HepG2 (cell line): ENCODE data around the gene GTF2I. TPM values are rescaled to one million over a fixed set of nuclear protein-coding genes. Genes with fewer than 3 reads are reported as not detected.

ENCODE experiments used
- ATAC-seq: fragments of 200-7000 bp; cut with Tn5 transposase; 3 replicates; pipeline ENCODE4 v1.9.1; 2020; ENCODE audit warnings: mild to moderate bottlenecking, moderate library complexity
- BruUV-seq: library from RNA; stranded (reverse); fragments of 400-500 nt; replicated peaks from 2 replicates; lab custom pipeline; 2021; lab: Mats Ljungman, UMichigan
- CTCF ChIA-PET: fragments of 300-600 bp; formaldehyde crosslinking; extraction: SDS; loops from one replicate; lab custom pipeline; 2021; ENCODE audit warnings: low total read pairs, inconsistent platforms, low intra/inter-chr PET ratio; lab: Yijun Ruan, JAX
- POLR2A ChIA-PET: fragments of 350-600 bp; sonication (Branson Sonifier 250); formaldehyde crosslinking; loops from one replicate; lab custom pipeline; 2020; ENCODE audit warnings: antibody characterized with exemption, inconsistent platforms; lab: Yijun Ruan, JAX
- DNase-seq: peaks from one replicate; pipeline ENCODE4 v3.0.0-alpha.2; 2015; ENCODE audit warnings: low spot score
- FAIRE-seq: peaks from 3 replicates; lab custom pipeline; 2011; peaks lifted over from hg19 to GRCh38; lab: Jason Lieb, UNC
- H2AFZ ChIP-seq: one replicate; pipeline ENCODE4 v1.6.1; 2011; ENCODE audit warnings: low read length, inconsistent platforms
- H3K27ac ChIP-seq: fragments of 300-600 bp; 3 replicates; pipeline ENCODE4 v1.8.0; 2011; ENCODE audit warnings: mixed run types, mild to moderate bottlenecking, mixed read lengths, low read length, inconsistent platforms; ENCODE audit not compliant: insufficient read depth; ENCODE audit errors: extremely low read length
- H3K27me3 ChIP-seq, 2 experiments: fragments of 200-600 bp in 1 of 2; 2 replicates in 1 of 2; 3 replicates in 1 of 2; pipeline versions ENCODE4 v1.6.0 to v1.8.0; 2011; ENCODE audit warnings: low read length in 2 of 2, mild to moderate bottlenecking in 2 of 2, moderate library complexity in 2 of 2, inconsistent platforms in 1 of 2; ENCODE audit not compliant: insufficient read depth in 2 of 2, control insufficient read depth in 1 of 2
- H3K36me3 ChIP-seq, 2 experiments: fragments of 200-600 bp in 1 of 2; replicated peaks in 1 of 2; 2 replicates in 1 of 2; 3 replicates in 1 of 2; pipeline versions ENCODE4 v1.5.1 to v1.8.0; 2011; ENCODE audit warnings: low read length in 2 of 2, inconsistent platforms in 1 of 2; ENCODE audit not compliant: insufficient read depth in 2 of 2, control insufficient read depth in 1 of 2
- H3K4me1 ChIP-seq: 2 replicates; pipeline ENCODE4 v1.5.1; 2012; ENCODE audit warnings: low read length, inconsistent platforms; ENCODE audit not compliant: insufficient read depth
- H3K4me2 ChIP-seq: 2 replicates; pipeline ENCODE4 v1.6.0; 2011; ENCODE audit warnings: low read depth, low read length, inconsistent platforms
- H3K4me3 ChIP-seq, 3 experiments: fragments of 200-600 bp in 1 of 3; sonication (generic), shearing (Covaris generic) in 1 of 3; replicated peaks in 1 of 3; 2 replicates each; pipeline ENCODE4 v1.5.1; 2011 to 2016; ENCODE audit warnings: low read length in 3 of 3, inconsistent platforms in 2 of 3, low read depth in 2 of 3, mild to moderate bottlenecking in 2 of 3, control low read depth in 1 of 3, mixed read lengths in 1 of 3; ENCODE audit not compliant: insufficient read depth in 1 of 3
- H3K79me2 ChIP-seq: one replicate; pipeline ENCODE4 v1.6.1; 2011; ENCODE audit warnings: low read length, inconsistent platforms; ENCODE audit not compliant: insufficient read depth
- H3K9ac ChIP-seq: 2 replicates; pipeline ENCODE4 v1.6.0; 2011; ENCODE audit warnings: mild to moderate bottlenecking, low read depth, low read length, inconsistent platforms; ENCODE audit not compliant: insufficient read depth
- H3K9me3 ChIP-seq: 2 replicates; pipeline ENCODE4 v1.5.1; 2012; ENCODE audit warnings: mild to moderate bottlenecking, low read length
- H4K20me1 ChIP-seq: 2 replicates; pipeline ENCODE4 v1.6.0; 2011; ENCODE audit warnings: inconsistent platforms, mild to moderate bottlenecking, low read length, moderate library complexity; ENCODE audit not compliant: insufficient read depth
- CEBPG ChIP-seq: IDR thresholded peaks from 2 replicates; pipeline ENCODE4 v1.6.1; 2016
- FOXC1 ChIP-seq: sonication (generic); formaldehyde crosslinking; IDR thresholded peaks from 2 replicates; pipeline ENCODE4 v1.8.0; 2022; ENCODE audit warnings: mild to moderate bottlenecking, missing genetic modification reagents, borderline replicate concordance
- GABPB1 ChIP-seq: IDR thresholded peaks from 2 replicates; pipeline ENCODE4 v1.6.1; 2016; ENCODE audit warnings: mild to moderate bottlenecking, missing genetic modification reagents, moderate library complexity, missing compliant biosample characterization
- HNRNPH1 ChIP-seq: fragments of 200-400 bp; formaldehyde crosslinking; optimal IDR thresholded peaks from 2 replicates; pipeline ENCODE3; 2017; ENCODE audit warnings: mild to moderate bottlenecking, low read depth, low read length
- HNRNPK ChIP-seq: fragments of 200-400 bp; formaldehyde crosslinking; IDR thresholded peaks from 2 replicates; pipeline ENCODE4 v1.6.1; 2018; ENCODE audit warnings: low read length, low read depth, moderate library complexity, mild to moderate bottlenecking; ENCODE audit not compliant: poor library complexity, severe bottlenecking
- HNRNPUL1 ChIP-seq: fragments of 200-400 bp; formaldehyde crosslinking; IDR thresholded peaks from 2 replicates; pipeline ENCODE4 v1.6.1; 2017; ENCODE audit warnings: low read depth, mild to moderate bottlenecking, low read length, moderate library complexity
- KAT8 ChIP-seq: IDR thresholded peaks from 2 replicates; pipeline ENCODE4 v1.6.1; 2016; ENCODE audit warnings: missing genetic modification reagents, missing compliant biosample characterization
- KDM3A ChIP-seq: IDR thresholded peaks from 2 replicates; pipeline ENCODE4 v1.6.1; 2018; ENCODE audit warnings: low read depth, missing compliant biosample characterization
- REPIN1 ChIP-seq: sonication (generic); formaldehyde crosslinking; IDR thresholded peaks from 2 replicates; pipeline ENCODE4 v1.8.0; 2022; ENCODE audit warnings: missing genetic modification reagents, low read depth, mild to moderate bottlenecking, borderline replicate concordance
- ZFY ChIP-seq: sonication (generic); formaldehyde crosslinking; IDR thresholded peaks from 2 replicates; pipeline ENCODE4 v1.4.0; 2020; ENCODE audit warnings: missing genetic modification reagents
- ZNF816 ChIP-seq: sonication (generic); formaldehyde crosslinking; IDR thresholded peaks from 2 replicates; pipeline ENCODE4 v1.8.0; 2022; ENCODE audit warnings: missing genetic modification reagents, mild to moderate bottlenecking, borderline replicate concordance
- ZSCAN25 ChIP-seq: sonication (generic); formaldehyde crosslinking; IDR thresholded peaks from 2 replicates; pipeline ENCODE4 v1.8.0; 2022; ENCODE audit warnings: mild to moderate bottlenecking, missing genetic modification reagents
- WGBS: methylation state at CpG from one replicate; pipeline ENCODE4 v1.1.6; 2017; ENCODE audit warnings: low lambda C conversion rate; 5-methylcytosine and 5-hydroxymethylcytosine counted together
- in situ Hi-C: cut with HindIII; loops from 2 replicates; pipeline ENCODE4 v1.10.0; 2017; ENCODE audit warnings: low pct_unique_long_range_greater_than_20kb; ENCODE audit not compliant: extremely low pct_ligation_motif_present
- intact Hi-C: fragments of 100-400 bp; cut with micrococcal nuclease; formaldehyde crosslinking; loops from one replicate; pipeline ENCODE4 v1.10.0; 2022; ENCODE audit not compliant: unreplicated experiment
- polyA plus RNA-seq, 8 experiments: library from polyadenylated mRNA; depleted of rRNA in 3 of 8; stranded (reverse) in 7 of 8; unstranded in 1 of 8; fragments of >200 nt; fragmentation: Illumina TruSeq in 4 of 8; extraction: Trizol in 4 of 8; gene quantifications; 2 replicates each; pipeline versions ENCODE4 v1.2.1 to v1.2.3, GENCODE V29; 2011 to 2016; ENCODE audit warnings: low read depth in 4 of 8, missing spikeins in 1 of 8, mixed read lengths in 1 of 8; ENCODE audit not compliant: insufficient read depth in 1 of 8
- total RNA-seq, 5 experiments: library from RNA; depleted of rRNA; stranded (reverse); fragments of >200 nt; fragmentation: Illumina TruSeq; extraction: Trizol; gene quantifications; 2 replicates each; pipeline ENCODE4 v1.2.3, GENCODE V29; 2016; ENCODE audit warnings: low read depth in 1 of 5
- TF ChIP-seq, protein P1 (sequence below): sonication (generic); formaldehyde crosslinking; IDR thresholded peaks from 2 replicates; pipeline ENCODE4 v1.4.0; 2020; ENCODE audit warnings: missing genetic modification reagents, mild to moderate bottlenecking, borderline replicate concordance
- TF ChIP-seq, protein P2 (sequence below): sonication (generic); formaldehyde crosslinking; IDR thresholded peaks from 2 replicates; pipeline ENCODE4 v1.8.0; 2022; ENCODE audit warnings: mild to moderate bottlenecking, missing genetic modification reagents, borderline replicate concordance
- TF ChIP-seq, protein P3 (sequence below): sonication (generic); formaldehyde crosslinking; IDR thresholded peaks from 2 replicates; pipeline ENCODE4 v1.8.1; 2023; ENCODE audit warnings: missing genetic modification reagents, mild to moderate bottlenecking, borderline replicate concordance
- TF ChIP-seq, protein P4 (sequence below): sonication (generic); formaldehyde crosslinking; IDR thresholded peaks from 2 replicates; pipeline ENCODE4 v1.5.1; 2020; ENCODE audit warnings: mild to moderate bottlenecking, missing genetic modification reagents, moderate library complexity

GTF2I gene
- total and polyA plus RNA-seq, 2 of the 13 experiments (the other 11 are each of a cell fraction or from before 2014, with no cell fraction given) = 74.6 to 125 TPM

DNA sequence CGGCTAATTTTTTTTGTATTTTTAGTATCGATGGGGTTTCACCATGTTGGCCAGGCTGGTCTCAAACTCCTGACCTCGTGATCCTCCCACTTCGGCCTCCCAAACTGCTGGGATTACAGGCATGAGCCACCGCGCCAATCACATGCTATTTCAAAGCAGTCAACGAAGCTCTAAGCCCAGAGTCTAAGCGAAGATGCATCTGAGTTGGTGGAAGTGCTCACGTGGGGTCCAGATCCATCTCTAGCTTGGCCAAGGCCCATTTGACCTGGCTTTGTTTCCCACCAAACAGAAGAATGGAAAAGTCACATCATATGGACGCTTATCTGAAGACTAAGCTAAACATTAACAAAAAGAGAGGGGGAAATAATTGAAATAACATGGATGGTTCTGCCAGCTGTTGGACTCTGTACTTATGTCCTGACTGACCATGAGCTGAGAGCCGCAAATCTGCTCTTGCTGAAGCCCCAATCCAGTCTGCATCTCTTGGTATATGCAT lies 3.8 kb upstream of the GTF2I start:
- no peak overlapping the region for H3K9ac ChIP-seq
- no TSS peak for BruUV-seq
- intact Hi-C loops (loop anchor here (1.0 kb wide), 2 partner anchors 43 to 73 kb away; no protein-coding TSS in a partner anchor), in situ Hi-C loops (no loop called here)
- no peaks in the 10 kb centered on the region; a peak in 1 of 5 replicates for H3K27me3 ChIP-seq
- H2AFZ ChIP-seq = no peak overlapping the region
- peaks cover 3% of the 10 kb centered on the region; the same call in 1 of the 2 replicates for H4K20me1 ChIP-seq
- no peaks in the 10 kb centered on the region for H3K36me3 ChIP-seq
- ChIA-PET CTCF (no interaction called here), POLR2A (interaction anchor here (0.8 to 2.5 kb wide), 10 partner anchors 11 to 73 kb away, joined by 3 to 27 read pairs (median 8); no protein-coding TSS in a partner anchor)
- no peak overlapping the region; a peak in 1 of 6 replicates for H3K4me3 ChIP-seq
- ATAC-seq (peak; percentile 64), FAIRE-seq (peak; percentile 97), DNase-seq (peak; percentile 97)
- H3K4me2 ChIP-seq = peak overlapping the region; percentile 43; the same call in 1 of the 2 replicates
- H3K79me2 ChIP-seq = peaks cover 2% of the 10 kb centered on the region
- peaks cover 47% of the 10 kb centered on the region for H3K4me1 ChIP-seq
- H3K9me3 ChIP-seq = no peaks in the 10 kb centered on the region
- WGBS = 14% methylated on average over 11 of the region's 11 CpGs
- peak overlapping the region; percentile 98 for H3K27ac ChIP-seq
- TF ChIP-seq GABPB1 (CRISPR knock-in tag) (0 out of 2 replicates have a peak, but pooled peaks have one; percentile 20), FOXC1 (peak; percentile 65; the same call in 1 of the 2 replicates), ZSCAN25 (CRISPR knock-in tag) (peak; percentile 64; the same call in 1 of the 2 replicates), HNRNPK (peak; percentile 50), ZNF816 (CRISPR knock-in tag) (peak; percentile 64; the same call in 1 of the 2 replicates), KDM3A (CRISPR knock-in tag) (peak; percentile 60; the same call in 1 of the 2 replicates), HNRNPUL1 (peak; percentile 93), HNRNPH1 (no peak), CEBPG (peak; percentile 33), REPIN1 (peak; percentile 82; the same call in 1 of the 2 replicates), KAT8 (CRISPR knock-in tag) (peak; percentile 82), ZFY (CRISPR knock-in tag) (peak; percentile 29; the same call in 1 of the 2 replicates)
- TF ChIP-seq, protein P1, sequence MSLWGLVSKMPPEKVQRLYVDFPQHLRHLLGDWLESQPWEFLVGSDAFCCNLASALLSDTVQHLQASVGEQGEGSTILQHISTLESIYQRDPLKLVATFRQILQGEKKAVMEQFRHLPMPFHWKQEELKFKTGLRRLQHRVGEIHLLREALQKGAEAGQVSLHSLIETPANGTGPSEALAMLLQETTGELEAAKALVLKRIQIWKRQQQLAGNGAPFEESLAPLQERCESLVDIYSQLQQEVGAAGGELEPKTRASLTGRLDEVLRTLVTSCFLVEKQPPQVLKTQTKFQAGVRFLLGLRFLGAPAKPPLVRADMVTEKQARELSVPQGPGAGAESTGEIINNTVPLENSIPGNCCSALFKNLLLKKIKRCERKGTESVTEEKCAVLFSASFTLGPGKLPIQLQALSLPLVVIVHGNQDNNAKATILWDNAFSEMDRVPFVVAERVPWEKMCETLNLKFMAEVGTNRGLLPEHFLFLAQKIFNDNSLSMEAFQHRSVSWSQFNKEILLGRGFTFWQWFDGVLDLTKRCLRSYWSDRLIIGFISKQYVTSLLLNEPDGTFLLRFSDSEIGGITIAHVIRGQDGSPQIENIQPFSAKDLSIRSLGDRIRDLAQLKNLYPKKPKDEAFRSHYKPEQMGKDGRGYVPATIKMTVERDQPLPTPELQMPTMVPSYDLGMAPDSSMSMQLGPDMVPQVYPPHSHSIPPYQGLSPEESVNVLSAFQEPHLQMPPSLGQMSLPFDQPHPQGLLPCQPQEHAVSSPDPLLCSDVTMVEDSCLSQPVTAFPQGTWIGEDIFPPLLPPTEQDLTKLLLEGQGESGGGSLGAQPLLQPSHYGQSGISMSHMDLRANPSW (CRISPR knock-in tag) = peak; percentile 49; the same call in 1 of the 2 replicates
- TF ChIP-seq, protein P2, sequence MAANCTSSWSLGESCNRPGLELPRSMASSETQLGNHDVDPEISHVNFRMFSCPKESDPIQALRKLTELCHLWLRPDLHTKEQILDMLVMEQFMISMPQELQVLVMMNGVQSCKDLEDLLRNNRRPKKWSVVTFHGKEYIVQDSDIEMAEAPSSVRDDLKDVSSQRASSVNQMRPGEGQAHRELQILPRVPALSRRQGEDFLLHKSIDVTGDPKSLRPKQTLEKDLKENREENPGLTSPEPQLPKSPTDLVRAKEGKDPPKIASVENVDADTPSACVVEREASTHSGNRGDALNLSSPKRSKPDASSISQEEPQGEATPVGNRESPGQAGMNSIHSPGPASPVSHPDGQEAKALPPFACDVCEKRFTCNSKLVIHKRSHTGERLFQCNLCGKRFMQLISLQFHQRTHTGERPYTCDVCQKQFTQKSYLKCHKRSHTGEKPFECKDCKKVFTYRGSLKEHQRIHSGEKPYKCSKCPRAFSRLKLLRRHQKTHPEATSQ (CRISPR knock-in tag) = peak; percentile 72; the same call in 1 of the 2 replicates
- TF ChIP-seq, protein P3, sequence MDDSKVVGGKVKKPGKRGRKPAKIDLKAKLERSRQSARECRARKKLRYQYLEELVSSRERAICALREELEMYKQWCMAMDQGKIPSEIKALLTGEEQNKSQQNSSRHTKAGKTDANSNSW (CRISPR knock-in tag) = no peak
- TF ChIP-seq, protein P4, sequence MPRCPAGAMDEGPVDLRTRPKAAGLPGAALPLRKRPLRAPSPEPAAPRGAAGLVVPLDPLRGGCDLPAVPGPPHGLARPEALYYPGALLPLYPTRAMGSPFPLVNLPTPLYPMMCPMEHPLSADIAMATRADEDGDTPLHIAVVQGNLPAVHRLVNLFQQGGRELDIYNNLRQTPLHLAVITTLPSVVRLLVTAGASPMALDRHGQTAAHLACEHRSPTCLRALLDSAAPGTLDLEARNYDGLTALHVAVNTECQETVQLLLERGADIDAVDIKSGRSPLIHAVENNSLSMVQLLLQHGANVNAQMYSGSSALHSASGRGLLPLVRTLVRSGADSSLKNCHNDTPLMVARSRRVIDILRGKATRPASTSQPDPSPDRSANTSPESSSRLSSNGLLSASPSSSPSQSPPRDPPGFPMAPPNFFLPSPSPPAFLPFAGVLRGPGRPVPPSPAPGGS (CRISPR knock-in tag) = peak; percentile 70; the same call in 1 of the 2 replicates
